Testis (tissue), 3 donors: Measurements from ENCODE around the gene SLC44A1. TPM values are rescaled to one million over a fixed set of nuclear protein-coding genes. Genes with fewer than 3 reads are reported as not detected.

Experiments
- DNase-seq: peaks from one replicate; pipeline ENCODE4 v3.0.0-alpha.2; 2019
- H3K27ac ChIP-seq, 2 donors: fragments of 200-600 bp; sonication (generic); one replicate each; pipeline ENCODE4 v1.5.1; 2019
- H3K27me3 ChIP-seq: fragments of 200-600 bp; sonication (generic); one replicate; pipeline ENCODE4 v1.5.1; 2019
- H3K36me3 ChIP-seq: fragments of 200-600 bp; sonication (generic); one replicate; pipeline ENCODE4 v1.5.1; 2017; ENCODE audit warnings: low read depth; ENCODE audit errors: missing control alignments
- H3K4me1 ChIP-seq: fragments of 200-600 bp; sonication (generic); one replicate; pipeline ENCODE4 v1.5.1; 2019
- H3K4me3 ChIP-seq, 2 donors: fragments of 200-600 bp; sonication (generic); one replicate each; pipeline ENCODE4 v1.5.1; 2017 to 2019
- H3K9me3 ChIP-seq: fragments of 200-600 bp; sonication (generic); one replicate; pipeline ENCODE4 v1.5.1; 2017
- POLR2A ChIP-seq: fragments of 450-650 bp; IDR thresholded peaks from one replicate; pipeline ENCODE4 v1.6.1; 2017; ENCODE audit warnings: antibody characterized with exemption, mild to moderate bottlenecking, moderate library complexity
- WGBS, 2 donors: methylation state at CpG; one replicate each; pipeline ENCODE4 v1.1.5; 2018; 5-methylcytosine and 5-hydroxymethylcytosine counted together
- intact Hi-C: fragments of 100-400 bp; cut with DNase I; formaldehyde crosslinking; loops from one replicate; pipeline ENCODE4 v1.15.1; 2023; ENCODE audit warnings: low total_unique reads
- polyA plus RNA-seq: library from polyadenylated mRNA; stranded (reverse); fragments of 350-450 nt; fragmentation: Illumina TruSeq; extraction: RNeasy Lipid Tissue Mini Kit (QIAGEN cat#74804); gene quantifications from one replicate; pipeline ENCODE4 v1.2.3, GENCODE V29; 2014; ENCODE audit warnings: low read depth, low replicate concordance; ENCODE audit not compliant: insufficient read depth
- total RNA-seq, 2 donors: library from RNA; depleted of rRNA; stranded (reverse); fragments of >200 nt; gene quantifications; one replicate each; pipeline ENCODE4 v1.2.3, GENCODE V29; 2016
- TF ChIP-seq, protein P1 (sequence below), 3 experiments: fragments of 450-650 bp in 2 of 3; fragments of 200-600 bp in 1 of 3; sonication (generic) in 1 of 3; IDR thresholded peaks; one replicate each; pipeline ENCODE4 v1.5.1; 2016 to 2019; ENCODE audit warnings: antibody characterized with exemption in 3 of 3, mild to moderate bottlenecking in 2 of 3, moderate library complexity in 1 of 3

SLC44A1 gene
- total and polyA plus RNA-seq, 3 donors from 2014 or later = 8.9 to 16.7 (median 11.1) TPM

DNA sequence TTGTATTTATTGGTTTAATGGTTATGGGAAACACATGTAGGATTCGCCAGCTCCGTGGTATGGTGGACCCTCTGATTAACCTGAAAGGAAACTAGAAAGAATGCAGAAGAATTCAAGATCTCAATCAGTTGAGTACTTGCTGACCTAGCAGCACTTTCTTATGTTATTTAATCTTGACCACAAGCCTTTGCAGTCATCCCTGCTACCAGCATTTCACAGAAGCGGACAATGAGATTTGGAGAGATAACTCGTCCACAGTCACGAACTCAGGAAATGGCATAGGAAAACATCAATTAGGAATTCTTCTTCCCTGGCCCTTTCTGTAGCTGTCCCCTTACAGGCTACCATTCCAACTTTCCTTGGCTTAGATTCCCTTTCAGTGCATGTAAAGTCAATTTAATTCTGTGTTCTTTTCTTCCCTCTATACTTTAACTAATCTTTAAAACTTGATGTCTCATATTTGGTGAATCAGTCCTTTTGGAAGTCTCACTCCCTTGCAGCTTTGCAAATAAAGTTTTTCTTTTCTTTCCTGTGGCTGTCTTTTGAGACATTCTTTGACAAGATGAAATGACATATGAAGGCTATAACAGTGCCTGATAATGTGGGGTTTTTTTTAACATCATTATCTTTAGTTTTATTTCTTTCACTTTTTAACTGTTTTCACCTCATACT lies 1.3 kb upstream of the SLC44A1 start:
- H3K27me3 ChIP-seq = no peaks in the 10 kb centered on the region
- DNase-seq = no peak
- no peaks in the 10 kb centered on the region for H3K9me3 ChIP-seq
- no peak overlapping the region for H3K4me3 ChIP-seq
- no peak for TF ChIP-seq POLR2A
- TF ChIP-seq, protein P1, sequence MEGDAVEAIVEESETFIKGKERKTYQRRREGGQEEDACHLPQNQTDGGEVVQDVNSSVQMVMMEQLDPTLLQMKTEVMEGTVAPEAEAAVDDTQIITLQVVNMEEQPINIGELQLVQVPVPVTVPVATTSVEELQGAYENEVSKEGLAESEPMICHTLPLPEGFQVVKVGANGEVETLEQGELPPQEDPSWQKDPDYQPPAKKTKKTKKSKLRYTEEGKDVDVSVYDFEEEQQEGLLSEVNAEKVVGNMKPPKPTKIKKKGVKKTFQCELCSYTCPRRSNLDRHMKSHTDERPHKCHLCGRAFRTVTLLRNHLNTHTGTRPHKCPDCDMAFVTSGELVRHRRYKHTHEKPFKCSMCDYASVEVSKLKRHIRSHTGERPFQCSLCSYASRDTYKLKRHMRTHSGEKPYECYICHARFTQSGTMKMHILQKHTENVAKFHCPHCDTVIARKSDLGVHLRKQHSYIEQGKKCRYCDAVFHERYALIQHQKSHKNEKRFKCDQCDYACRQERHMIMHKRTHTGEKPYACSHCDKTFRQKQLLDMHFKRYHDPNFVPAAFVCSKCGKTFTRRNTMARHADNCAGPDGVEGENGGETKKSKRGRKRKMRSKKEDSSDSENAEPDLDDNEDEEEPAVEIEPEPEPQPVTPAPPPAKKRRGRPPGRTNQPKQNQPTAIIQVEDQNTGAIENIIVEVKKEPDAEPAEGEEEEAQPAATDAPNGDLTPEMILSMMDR (IDR thresholded peaks at IDR 0.05) = no peak
- intact Hi-C loops = no loop called here
- peaks cover 28% of the 10 kb centered on the region for H3K4me1 ChIP-seq
- 15 to 19% methylated on average over 5 of the region's 5 CpGs for WGBS, 2 donors
- H3K36me3 ChIP-seq = no peaks in the 10 kb centered on the region
- peak overlapping the region; percentile 5 to 50 for H3K27ac ChIP-seq

GRCh38 chr9:105244734-105245028 lies 230 bp downstream of the SLC44A1 start:
- Histone ChIP-seq H3K9me3 (no peaks in the 10 kb centered on the region), H3K4me1 (peaks cover 28% of the 10 kb centered on the region), H3K27me3 (no peaks in the 10 kb centered on the region), H3K36me3 (no peaks in the 10 kb centered on the region), H3K4me3 (peak overlapping the region; percentile 75 to 83), H3K27ac (peak overlapping the region; percentile 52 to 80)
- no CpG with 5 or more reads among the region's 48 CpGs for WGBS, 2 donors
- intact Hi-C loops = no loop called here
- no peak for DNase-seq
- TF ChIP-seq, protein P1 (IDR thresholded peaks at IDR 0.05) = no peak
- TF ChIP-seq POLR2A = no peak

GRCh38 chr9:105245029-105245890 lies 809 bp downstream of the SLC44A1 start:
- no peaks in the 10 kb centered on the region for H3K36me3 ChIP-seq
- peak; percentile 51 for DNase-seq
- 0% methylated on average over 36 to 56 of the region's 57 CpGs for WGBS, 2 donors
- H3K4me1 ChIP-seq = peaks cover 28% of the 10 kb centered on the region
- no peaks in the 10 kb centered on the region for H3K9me3 ChIP-seq
- H3K4me3 ChIP-seq = peak overlapping the region; percentile 75 to 83
- H3K27ac ChIP-seq = peak overlapping the region; percentile 52 to 80
- TF ChIP-seq POLR2A = no peak
- TF ChIP-seq, protein P1 (IDR thresholded peaks at IDR 0.05) = no peak
- intact Hi-C loops = no loop called here
- H3K27me3 ChIP-seq = no peaks in the 10 kb centered on the region

- peak overlapping the region; percentile 75 to 83 for H3K4me3 ChIP-seq
- no peaks in the 10 kb centered on the region for H3K27me3 ChIP-seq
- intact Hi-C loops = no loop called here
- no peak for DNase-seq
- no peaks in the 10 kb centered on the region for H3K36me3 ChIP-seq
- H3K4me1 ChIP-seq = peaks cover 24% of the 10 kb centered on the region
- TF ChIP-seq, protein P1 (IDR thresholded peaks at IDR 0.05) = no peak
- no peak for TF ChIP-seq POLR2A
- H3K27ac ChIP-seq = peak overlapping the region; percentile 52 to 80
- H3K9me3 ChIP-seq = no peaks in the 10 kb centered on the region
- WGBS, 2 donors = 5 to 8% methylated on average over 4 of the region's 4 CpGs
These were observed 1.4 kb downstream of the SLC44A1 start for GRCh38 chr9:105245891-105246161.
